CD4-positive, alpha-beta T cell (primary cell): Measurements from ENCODE around the gene MACC1. TPM values are rescaled to one million over a fixed set of nuclear protein-coding genes. Genes with fewer than 3 reads are reported as not detected.

Experiments
- ATAC-seq: fragments of 200-7000 bp; cut with Tn5 transposase; one replicate; pipeline ENCODE4 v1.10.0; 2022; ENCODE audit warnings: mild to moderate bottlenecking; ENCODE audit not compliant: poor library complexity
- CTCF ChIA-PET: fragments of 350-600 bp; sonication (Branson Sonifier 250); formaldehyde crosslinking; loops from one replicate; lab custom pipeline; 2021; ENCODE audit warnings: antibody characterized with exemption, inconsistent platforms; lab: Charles Lee
- POLR2A ChIA-PET: fragments of 350-600 bp; sonication (Branson Sonifier 250); formaldehyde crosslinking; loops from one replicate; lab custom pipeline; 2021; ENCODE audit warnings: antibody characterized with exemption, inconsistent platforms; lab: Charles Lee
- DNase-seq, 14 experiments: peaks; one replicate each; pipeline ENCODE4 v3.0.0-alpha.2; 2013 to 2020; ENCODE audit warnings: mixed read lengths in 2 of 14
- H3K27ac ChIP-seq, 2 donors: one replicate each; pipeline versions ENCODE4 v1.5.1 to v1.7.0; 2013; ENCODE audit warnings: low read length in 2 of 2, low read depth in 1 of 2, mild to moderate bottlenecking in 1 of 2
- H3K27me3 ChIP-seq, 2 experiments: 1 replicate in 1 of 2; 2 replicates in 1 of 2; pipeline versions ENCODE4 v1.6.1 to v1.7.0; 2013; ENCODE audit warnings: low read length in 2 of 2, control low read depth in 1 of 2, mild to moderate bottlenecking in 1 of 2, moderate library complexity in 1 of 2; ENCODE audit not compliant: insufficient read depth in 2 of 2, control insufficient read depth in 1 of 2
- H3K36me3 ChIP-seq: one replicate; pipeline ENCODE4 v1.6.1; 2013; ENCODE audit warnings: low read length, control low read depth; ENCODE audit not compliant: insufficient read depth
- H3K4me1 ChIP-seq: one replicate; pipeline ENCODE4 v1.6.1; 2013; ENCODE audit warnings: low read length, control low read depth; ENCODE audit not compliant: insufficient read depth
- H3K4me3 ChIP-seq: one replicate; pipeline ENCODE4 v1.5.1; 2013; ENCODE audit warnings: mild to moderate bottlenecking, low read length, moderate library complexity
- H3K9me3 ChIP-seq, 2 experiments: 1 replicate in 1 of 2; 2 replicates in 1 of 2; pipeline versions ENCODE4 v1.6.1 to v1.7.0; 2013; ENCODE audit warnings: low read length in 2 of 2, mild to moderate bottlenecking in 2 of 2, control low read depth in 1 of 2, moderate library complexity in 1 of 2; ENCODE audit not compliant: control insufficient read depth in 1 of 2, insufficient read depth in 1 of 2
- H3K27ac Mint-ChIP-seq: one replicate; pipeline ENCODE4 v1.8.0; 2020; ENCODE audit warnings: mixed read lengths
- H3K27me3 Mint-ChIP-seq: one replicate; pipeline ENCODE4 v1.8.0; 2021; ENCODE audit warnings: mixed read lengths
- H3K36me3 Mint-ChIP-seq: one replicate; pipeline ENCODE4 v1.8.0; 2021; ENCODE audit warnings: low read depth, mixed read lengths
- H3K4me1 Mint-ChIP-seq: one replicate; pipeline ENCODE4 v1.8.0; 2021; ENCODE audit warnings: low read depth, mixed read lengths
- H3K4me3 Mint-ChIP-seq: one replicate; pipeline ENCODE4 v1.8.0; 2020; ENCODE audit warnings: mild to moderate bottlenecking, mixed read lengths
- H3K9me3 Mint-ChIP-seq: one replicate; pipeline ENCODE4 v1.8.0; 2020; ENCODE audit warnings: mixed read lengths
- CTCF ChIP-seq: fragments of 200-600 bp; IDR thresholded peaks from one replicate; pipeline ENCODE4 v1.8.0; 2022; ENCODE audit warnings: antibody characterized with exemption, mild to moderate bottlenecking
- intact Hi-C, 2 experiments: fragments of 100-400 bp; cut with DNase I in 1 of 2; cut with micrococcal nuclease in 1 of 2; formaldehyde crosslinking; loops; one replicate each; pipeline versions ENCODE4 v1.15.1 to v1.9.0; 2023 to 2025; cut with DNase I, micrococcal nuclease
- total RNA-seq, 174 experiments: library from RNA in 2 of 174; stranded (reverse) in 2 of 174; gene quantifications; one replicate each; pipeline ENCODE4 v1.2.3 and lab custom pipeline; 2021 to 2026

MACC1 gene
- total RNA-seq, 2 experiments from 2014 or later = 0.05 to 0.14 TPM

- Histone ChIP-seq H3K4me1 (no peaks in the 10 kb centered on the region), H3K36me3 (no peaks in the 10 kb centered on the region), H3K9me3 (no peaks in the 10 kb centered on the region), H3K27me3 (no peaks in the 10 kb centered on the region), H3K27ac (no peak overlapping the region), H3K4me3 (no peak overlapping the region)
- Mint-ChIP-seq H3K9me3 (no peaks in the 10 kb centered on the region), H3K36me3 (no peaks in the 10 kb centered on the region), H3K4me3 (no peak overlapping the region), H3K4me1 (no peaks in the 10 kb centered on the region), H3K27ac (no peak overlapping the region), H3K27me3 (no peaks in the 10 kb centered on the region)
- ChIA-PET POLR2A (no interaction called here), CTCF (no interaction called here)
- intact Hi-C loops = no loop called here
- DNase-seq (no peak), ATAC-seq (no peak)
- TF ChIP-seq CTCF = no peak
Measured at GRCh38 chr7:20132585-20132984, 84.6 kb downstream of the MACC1 start.

- Histone ChIP-seq H3K9me3 (no peaks in the 10 kb centered on the region), H3K4me1 (no peaks in the 10 kb centered on the region), H3K27ac (no peak overlapping the region), H3K36me3 (no peaks in the 10 kb centered on the region), H3K4me3 (no peak overlapping the region), H3K27me3 (no peaks in the 10 kb centered on the region)
- no peak for TF ChIP-seq CTCF
- Mint-ChIP-seq H3K27me3 (no peaks in the 10 kb centered on the region), H3K27ac (no peak overlapping the region), H3K4me1 (no peaks in the 10 kb centered on the region), H3K36me3 (no peaks in the 10 kb centered on the region), H3K9me3 (no peaks in the 10 kb centered on the region), H3K4me3 (no peak overlapping the region)
- no peak for DNase-seq
- no peak for ATAC-seq
- intact Hi-C loops = no loop called here
- ChIA-PET CTCF (no interaction called here), POLR2A (no interaction called here)
Measured at GRCh38 chr7:20131776-20132175, 85.4 kb downstream of the MACC1 start.

- Histone ChIP-seq H3K36me3 (no peaks in the 10 kb centered on the region), H3K27ac (no peak overlapping the region), H3K27me3 (no peaks in the 10 kb centered on the region), H3K9me3 (no peaks in the 10 kb centered on the region), H3K4me3 (no peak overlapping the region), H3K4me1 (no peaks in the 10 kb centered on the region)
- ChIA-PET POLR2A (no interaction called here), CTCF (no interaction called here)
- no peaks in the 10 kb centered on the region for H3K9me3 Mint-ChIP-seq
- no peak for ATAC-seq
- no peak for TF ChIP-seq CTCF
- H3K4me1 Mint-ChIP-seq = no peaks in the 10 kb centered on the region
- H3K36me3 Mint-ChIP-seq = no peaks in the 10 kb centered on the region
- no peaks in the 10 kb centered on the region for H3K27me3 Mint-ChIP-seq
- H3K4me3 Mint-ChIP-seq = no peak overlapping the region
- DNase-seq = no peak
- no peak overlapping the region for H3K27ac Mint-ChIP-seq
- intact Hi-C loops = no loop called here
Measured at GRCh38 chr7:20129920-20130319, 87.3 kb downstream of the MACC1 start.
